ENCODE data around the gene GBA2. TPM values are rescaled to one million over a fixed set of nuclear protein-coding genes. Genes with fewer than 3 reads are reported as not detected.

GBA2 gene
- total and polyA plus RNA-seq, 8 donors = 26.5 to 210 (median 56.6) TPM

GRCh38 chr9:35776018-35776417, 27.0 kb upstream of the GBA2 start:
- Histone ChIP-seq H3K27ac (no peak overlapping the region), H3K36me3 (no peaks in the 10 kb centered on the region), H3K4me1 (peaks cover 8 to 16% (median 12%) of the 10 kb centered on the region in 4 donors), H3K27me3 (no peaks in the 10 kb centered on the region), H3K9me3 (no peaks in the 10 kb centered on the region), H3K4me3 (no peak overlapping the region)
- intact Hi-C loops (cut with DNase I; ENCODE audit: low total_unique reads) = no loop called here
- no peak for DNase-seq
- TF ChIP-seq POLR2AphosphoS5 (IDR thresholded peaks at IDR 0.05) = no peak
- no peak for TF ChIP-seq CTCF (IDR thresholded peaks at IDR 0.05)
- no peak for TF ChIP-seq POLR2A (IDR thresholded peaks at IDR 0.05)
- no peak for TF ChIP-seq EP300 (IDR thresholded peaks at IDR 0.05)
- 89 to 93% (median 90%) methylated on average over 4 of the region's 4 CpGs for WGBS, 5 donors

GRCh38 chr9:35774907-35775635, 26.0 kb upstream of the GBA2 start:
- no peaks in the 10 kb centered on the region for H3K9me3 ChIP-seq
- DNase-seq = peak in 1 of 2 donors; percentile 29
- no peaks in the 10 kb centered on the region for H3K36me3 ChIP-seq
- intact Hi-C loops (cut with DNase I; ENCODE audit: low total_unique reads) = no loop called here
- TF ChIP-seq CTCF (IDR thresholded peaks at IDR 0.05) = no peak
- no peak for TF ChIP-seq POLR2AphosphoS5 (IDR thresholded peaks at IDR 0.05)
- TF ChIP-seq POLR2A (IDR thresholded peaks at IDR 0.05) = no peak
- WGBS, 5 donors = 72 to 86% (median 75%) methylated on average over 7 of the region's 7 CpGs
- H3K27ac ChIP-seq = no peak overlapping the region
- no peaks in the 10 kb centered on the region for H3K27me3 ChIP-seq
- H3K4me1 ChIP-seq = peaks cover 10 to 25% (median 21%) of the 10 kb centered on the region in 4 donors
- H3K4me3 ChIP-seq = no peak overlapping the region

- Histone ChIP-seq H3K4me3 (no peak overlapping the region), H3K27ac (peak overlapping the region in 4 of 5 donors; percentile 7 to 78 (median 64)), H3K36me3 (no peaks in the 10 kb centered on the region), H3K4me1 (peaks cover 10 to 36% (median 24%) of the 10 kb centered on the region in 4 donors), H3K9me3 (no peaks in the 10 kb centered on the region), H3K27me3 (no peaks in the 10 kb centered on the region)
- peak in 1 of 2 donors; percentile 61 for DNase-seq
- intact Hi-C loops (cut with DNase I; ENCODE audit: low total_unique reads) = no loop called here
- TF ChIP-seq CTCF (IDR thresholded peaks at IDR 0.05) (no peak), POLR2AphosphoS5 (IDR thresholded peaks at IDR 0.05) (peak in 1 of 3 donors; percentile 63)
- WGBS, 5 donors = 46 to 62% (median 55%) methylated on average over 3 of the region's 3 CpGs
These were observed 22.9 kb upstream of the GBA2 start for GRCh38 chr9:35771943-35772342.

- H3K36me3 ChIP-seq = no peaks in the 10 kb centered on the region
- intact Hi-C loops (cut with DNase I; ENCODE audit: low total_unique reads) = no loop called here
- H3K27me3 ChIP-seq = no peaks in the 10 kb centered on the region
- H3K27ac ChIP-seq = peak overlapping the region in 4 of 5 donors; percentile 62 to 78 (median 68)
- H3K4me3 ChIP-seq = peak overlapping the region in 1 of 4 donors; percentile 3
- WGBS, 5 donors = 20 to 37% (median 29%) methylated on average over 1 of the region's 1 CpG
- H3K9me3 ChIP-seq = no peaks in the 10 kb centered on the region
- TF ChIP-seq EP300 (IDR thresholded peaks at IDR 0.05) (no peak), POLR2A (IDR thresholded peaks at IDR 0.05) (no peak), POLR2AphosphoS5 (IDR thresholded peaks at IDR 0.05) (no peak), CTCF (IDR thresholded peaks at IDR 0.05) (no peak)
- H3K4me1 ChIP-seq = peaks cover 10 to 36% (median 24%) of the 10 kb centered on the region in 4 donors
- DNase-seq = peak; percentile 77 to 85
These were observed 22.5 kb upstream of the GBA2 start for GRCh38 chr9:35771534-35771933.
